Measurements from ENCODE around the gene ANO9.
A peak's percentile ranks its signal among the peaks of the same experiment; 100 is the strongest.
"Not testable (repeated sequence)": the region's sequence is repeated elsewhere in the genome, so short reads cannot be mapped to it uniquely, and the experiment has no call there.

ANO9 gene

DNA sequence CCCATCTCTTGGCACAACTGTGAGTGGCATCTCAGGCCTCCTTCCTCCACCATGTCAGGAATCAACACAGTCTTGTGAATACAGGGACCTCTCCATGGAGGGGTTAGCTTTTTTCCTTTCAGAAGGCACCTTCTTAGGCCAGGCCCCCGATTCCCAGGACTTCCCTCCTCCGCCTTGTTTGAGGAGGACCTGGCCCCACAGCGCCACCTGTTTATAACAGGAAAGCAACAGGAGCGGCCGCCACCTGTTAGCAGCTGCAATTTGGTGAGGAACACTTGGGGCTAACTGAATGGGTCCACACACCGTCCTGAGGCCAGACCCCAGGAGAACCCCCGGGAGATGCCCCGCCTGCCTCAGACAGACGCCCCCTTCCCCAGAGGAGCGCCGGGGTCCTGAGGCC, 51.6 kb downstream of the ANO9 start:
- TF ChIP-seq EZH2 (IDR thresholded peaks at IDR 0.05; ENCODE audit: borderline replicate concordance, low read length), result no peak
- TF ChIP-seq, protein P1, sequence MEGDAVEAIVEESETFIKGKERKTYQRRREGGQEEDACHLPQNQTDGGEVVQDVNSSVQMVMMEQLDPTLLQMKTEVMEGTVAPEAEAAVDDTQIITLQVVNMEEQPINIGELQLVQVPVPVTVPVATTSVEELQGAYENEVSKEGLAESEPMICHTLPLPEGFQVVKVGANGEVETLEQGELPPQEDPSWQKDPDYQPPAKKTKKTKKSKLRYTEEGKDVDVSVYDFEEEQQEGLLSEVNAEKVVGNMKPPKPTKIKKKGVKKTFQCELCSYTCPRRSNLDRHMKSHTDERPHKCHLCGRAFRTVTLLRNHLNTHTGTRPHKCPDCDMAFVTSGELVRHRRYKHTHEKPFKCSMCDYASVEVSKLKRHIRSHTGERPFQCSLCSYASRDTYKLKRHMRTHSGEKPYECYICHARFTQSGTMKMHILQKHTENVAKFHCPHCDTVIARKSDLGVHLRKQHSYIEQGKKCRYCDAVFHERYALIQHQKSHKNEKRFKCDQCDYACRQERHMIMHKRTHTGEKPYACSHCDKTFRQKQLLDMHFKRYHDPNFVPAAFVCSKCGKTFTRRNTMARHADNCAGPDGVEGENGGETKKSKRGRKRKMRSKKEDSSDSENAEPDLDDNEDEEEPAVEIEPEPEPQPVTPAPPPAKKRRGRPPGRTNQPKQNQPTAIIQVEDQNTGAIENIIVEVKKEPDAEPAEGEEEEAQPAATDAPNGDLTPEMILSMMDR (IDR thresholded peaks at IDR 0.05; ENCODE audit: low read length), result peak; percentile 30; the same call in 1 of the 2 replicates
- Histone ChIP-seq H3K27ac (ENCODE audit: low read depth, low read length, poor library complexity, severe bottlenecking) (no peak overlapping the region), H3K9ac (ENCODE audit: low read length) (no peak overlapping the region), H2AFZ (ENCODE audit: low read length) (no peak overlapping the region), H3K36me3 (ENCODE audit: insufficient read depth, low read length) (no peaks in the 10 kb centered on the region), H3K4me2 (ENCODE audit: low read length) (no peak overlapping the region), H3F3A (ENCODE audit: insufficient read depth, low read length) (no peaks in the 10 kb centered on the region), H3K4me1 (ENCODE audit: insufficient read depth, low read length, severe bottlenecking) (no peaks in the 10 kb centered on the region), H4K20me1 (ENCODE audit: insufficient read depth, low read length) (no peaks in the 10 kb centered on the region), H3K27me3 (ENCODE audit: insufficient read depth, low read length) (peaks cover 9% of the 10 kb centered on the region; the same call in 1 of the 2 replicates), H3K9me2 (ENCODE audit: low read depth, low read length) (no peaks in the 10 kb centered on the region), H3K79me2 (ENCODE audit: insufficient read depth, low read length) (no peaks in the 10 kb centered on the region), H3K4me3 (ENCODE audit: low read depth, low read length, poor library complexity, severe bottlenecking) (no peak overlapping the region), H3K9me3 (ENCODE audit: low read length) (peaks cover 4% of the 10 kb centered on the region; the same call in 1 of the 2 replicates)

DNA sequence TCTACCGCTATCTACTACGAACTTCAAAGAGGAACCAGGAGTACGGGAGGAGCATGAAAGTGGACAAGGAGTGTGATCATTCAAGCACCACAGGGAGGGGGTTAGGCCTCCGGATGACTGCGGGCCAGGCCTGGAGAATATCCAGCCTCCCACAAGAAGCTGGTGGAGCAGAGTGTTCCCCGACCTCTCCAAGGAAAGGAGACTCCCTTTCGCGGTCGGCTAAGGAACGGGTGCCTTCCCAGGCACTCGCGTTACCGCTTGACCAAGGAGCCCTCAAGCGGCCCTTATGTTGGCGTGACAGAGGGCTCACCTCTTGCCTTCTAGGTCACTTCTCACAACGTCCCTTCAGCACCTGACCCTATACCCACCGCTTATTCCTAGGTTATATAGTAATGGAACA, 52.4 kb downstream of the ANO9 start:
- H3K4me2 ChIP-seq (ENCODE audit: low read length); H3K4me1 ChIP-seq (ENCODE audit: insufficient read depth, low read length, severe bottlenecking); H3K9me3 ChIP-seq (ENCODE audit: low read length); H3K36me3 ChIP-seq (ENCODE audit: insufficient read depth, low read length); H2AFZ ChIP-seq (ENCODE audit: low read length); H3F3A ChIP-seq (ENCODE audit: insufficient read depth, low read length); H3K9me2 ChIP-seq (ENCODE audit: low read depth, low read length); H3K9ac ChIP-seq (ENCODE audit: low read length); H3K4me3 ChIP-seq (ENCODE audit: low read depth, low read length, poor library complexity, severe bottlenecking); H4K20me1 ChIP-seq (ENCODE audit: insufficient read depth, low read length); H3K79me2 ChIP-seq (ENCODE audit: insufficient read depth, low read length); H3K27ac ChIP-seq (ENCODE audit: low read depth, low read length, poor library complexity, severe bottlenecking); H3K27me3 ChIP-seq (ENCODE audit: insufficient read depth, low read length): not testable (repeated sequence)

DNA sequence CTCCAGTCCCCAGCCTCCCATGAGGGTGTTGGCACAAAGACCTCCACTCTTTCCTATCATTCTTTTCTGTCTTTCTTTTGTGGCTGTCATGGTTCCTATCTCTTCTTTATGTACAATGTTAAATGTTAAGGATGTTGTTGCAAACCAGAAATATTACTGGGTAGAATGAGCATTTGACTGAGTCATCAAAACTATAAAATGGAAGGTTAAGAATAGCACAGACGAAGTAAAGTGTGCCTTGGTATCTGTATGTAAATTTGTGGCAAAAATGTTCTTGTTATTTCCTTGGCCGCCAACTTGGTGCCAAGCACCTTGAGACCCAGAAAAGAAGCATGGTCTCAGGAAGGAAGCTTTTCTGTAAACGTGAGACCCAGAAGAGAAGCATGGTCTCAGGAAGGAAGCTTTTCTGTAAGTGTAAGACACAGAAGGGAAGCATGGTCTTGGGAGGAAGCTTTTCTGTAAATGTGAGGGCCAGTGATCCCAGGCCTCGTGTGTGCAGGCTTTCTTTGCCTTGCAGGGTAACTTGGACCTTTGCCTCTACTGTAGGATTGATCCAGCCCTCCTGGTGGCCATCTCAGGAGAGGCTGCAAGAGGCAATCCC, 54.5 kb downstream of the ANO9 start:
- Histone ChIP-seq H3K4me2 (ENCODE audit: low read length) (no peak overlapping the region), H2AFZ (ENCODE audit: low read length) (no peak overlapping the region)

More for the DNA sequence above, 54.5 kb downstream of the ANO9 start:
- Histone ChIP-seq H3F3A (ENCODE audit: insufficient read depth, low read length) (no peaks in the 10 kb centered on the region), H3K9me3 (ENCODE audit: low read length) (peaks cover 4% of the 10 kb centered on the region; the same call in 1 of the 2 replicates), H3K4me1 (ENCODE audit: insufficient read depth, low read length, severe bottlenecking) (no peaks in the 10 kb centered on the region), H4K20me1 (ENCODE audit: insufficient read depth, low read length) (no peaks in the 10 kb centered on the region), H3K9me2 (ENCODE audit: low read depth, low read length) (no peaks in the 10 kb centered on the region), H3K27ac (ENCODE audit: low read depth, low read length, poor library complexity, severe bottlenecking) (no peak overlapping the region), H3K36me3 (ENCODE audit: insufficient read depth, low read length) (no peaks in the 10 kb centered on the region), H3K27me3 (ENCODE audit: insufficient read depth, low read length) (peaks cover 9% of the 10 kb centered on the region; the same call in 1 of the 2 replicates), H3K9ac (ENCODE audit: low read length) (no peak overlapping the region), H3K4me3 (ENCODE audit: low read depth, low read length, poor library complexity, severe bottlenecking) (no peak overlapping the region), H3K79me2 (ENCODE audit: insufficient read depth, low read length) (no peaks in the 10 kb centered on the region)
- no peak for TF ChIP-seq EZH2 (IDR thresholded peaks at IDR 0.05; ENCODE audit: borderline replicate concordance, low read length)
- TF ChIP-seq, protein P1 (IDR thresholded peaks at IDR 0.05; ENCODE audit: low read length), result no peak

All from OCI-LY1 (cell line).